Measurements from ENCODE around the gene WNT2B.

Gene WNT2B

GRCh38 chr1:112563341-112563740, 54.6 kb downstream of the WNT2B start:
- in situ Hi-C loops (cut with MboI; ENCODE audit: low sequenced_read_pairs): no loop called here

GRCh38 chr1:112564081-112564480, 55.3 kb downstream of the WNT2B start:
- in situ Hi-C loops (cut with MboI; ENCODE audit: low sequenced_read_pairs): no loop called here

- in situ Hi-C loops (cut with MboI; ENCODE audit: low sequenced_read_pairs): no loop called here
These were observed 57.0 kb downstream of the WNT2B start for GRCh38 chr1:112565800-112566199.

GRCh38 chr1:112575154-112575804, 66.5 kb downstream of the WNT2B start:
- in situ Hi-C loops (cut with MboI; ENCODE audit: low sequenced_read_pairs): no loop called here

GRCh38 chr1:112576240-112576639, 67.5 kb downstream of the WNT2B start:
- in situ Hi-C loops (cut with MboI; ENCODE audit: low sequenced_read_pairs): no loop called here
